Keratinocyte (primary cell): ENCODE results near the gene DDX41. TPM values are rescaled to one million over a fixed set of nuclear protein-coding genes. Genes with fewer than 3 reads are reported as not detected.

Source experiments
- DNase-seq: peaks from one replicate; pipeline ENCODE4 v3.0.0-alpha.2; 2011; ENCODE audit warnings: low read depth, missing footprints, low spot score
- FAIRE-seq: peaks from 2 replicates; lab custom pipeline; 2011; peaks lifted over from hg19 to GRCh38; lab: Jason Lieb, UNC
- H2AFZ ChIP-seq: 2 replicates; pipeline ENCODE4 v1.6.0; 2012; ENCODE audit warnings: low read length, control low read depth, inconsistent platforms; ENCODE audit not compliant: control insufficient read depth
- H3K27ac ChIP-seq: 2 replicates; pipeline ENCODE4 v1.5.1; 2011; ENCODE audit warnings: low read length; ENCODE audit not compliant: control insufficient read depth, insufficient read depth
- H3K27me3 ChIP-seq: 3 replicates; pipeline ENCODE4 v1.6.0; 2011; ENCODE audit warnings: low read length; ENCODE audit not compliant: control insufficient read depth, insufficient read depth; ENCODE audit errors: extremely low read depth
- H3K36me3 ChIP-seq, 2 experiments: 2 replicates in 1 of 2; 3 replicates in 1 of 2; pipeline ENCODE4 v1.5.1; 2011; ENCODE audit warnings: low read length in 2 of 2, mild to moderate bottlenecking in 1 of 2; ENCODE audit not compliant: control insufficient read depth in 2 of 2, insufficient read depth in 2 of 2; ENCODE audit errors: extremely low read depth in 1 of 2
- H3K4me1 ChIP-seq: 3 replicates; pipeline ENCODE4 v1.5.1; 2011; ENCODE audit warnings: low read length; ENCODE audit not compliant: control insufficient read depth, insufficient read depth; ENCODE audit errors: extremely low read depth
- H3K4me2 ChIP-seq: 3 replicates; pipeline ENCODE4 v1.6.0; 2011; ENCODE audit warnings: low read depth, low read length; ENCODE audit not compliant: control insufficient read depth, insufficient read depth; ENCODE audit errors: extremely low read depth
- H3K4me3 ChIP-seq, 3 experiments: fragments of 200-600 bp in 1 of 3; sonication (generic) in 1 of 3; 2 replicates in 2 of 3; 3 replicates in 1 of 3; pipeline ENCODE4 v1.5.1; 2011 to 2016; ENCODE audit warnings: low read length in 3 of 3, mild to moderate bottlenecking in 3 of 3, control low read depth in 2 of 3, inconsistent platforms in 1 of 3, low read depth in 1 of 3, mixed read lengths in 1 of 3, mixed run types in 1 of 3, moderate library complexity in 1 of 3; ENCODE audit not compliant: control insufficient read depth in 2 of 3, insufficient read depth in 2 of 3; ENCODE audit errors: extremely low read depth in 1 of 3
- H3K79me2 ChIP-seq: 2 replicates; pipeline ENCODE4 v1.6.0; 2012; ENCODE audit warnings: low read length; ENCODE audit not compliant: control insufficient read depth, insufficient read depth
- H3K9ac ChIP-seq: 3 replicates; pipeline ENCODE4 v1.6.0; 2011; ENCODE audit warnings: low read length; ENCODE audit not compliant: control insufficient read depth, insufficient read depth; ENCODE audit errors: extremely low read depth
- H3K9me1 ChIP-seq: 3 replicates; pipeline ENCODE4 v1.6.0; 2011; ENCODE audit warnings: low read length; ENCODE audit not compliant: control insufficient read depth, insufficient read depth; ENCODE audit errors: extremely low read depth
- H3K9me3 ChIP-seq: 2 replicates; pipeline ENCODE4 v1.5.1; 2012; ENCODE audit warnings: low read depth, low read length; ENCODE audit not compliant: control insufficient read depth
- H4K20me1 ChIP-seq: 3 replicates; pipeline ENCODE4 v1.6.0; 2011; ENCODE audit warnings: low read length; ENCODE audit not compliant: control insufficient read depth, insufficient read depth; ENCODE audit errors: extremely low read depth
- EZH2 ChIP-seq: IDR thresholded peaks from one replicate; pipeline ENCODE4 v1.6.1; 2012; ENCODE audit warnings: inconsistent platforms, mild to moderate bottlenecking, low read length, moderate library complexity
- dilution Hi-C: fragments of 300-500 bp; cut with MboI; formaldehyde crosslinking; loops from one replicate; pipeline ENCODE4 v1.7.0; 2020; ENCODE audit warnings: low sequenced_read_pairs; ENCODE audit not compliant: extremely low pct_ligation_motif_present
- polyA plus RNA-seq, 5 experiments: library from polyadenylated mRNA; depleted of rRNA in 3 of 5; stranded (reverse) in 3 of 5; stranded (forward) in 1 of 5; unstranded in 1 of 5; fragments of >200 nt; gene quantifications; 1 replicate in 1 of 5; 2 replicates in 3 of 5; 3 replicates in 1 of 5; pipeline versions ENCODE4 v1.2.1 to v1.2.3, GENCODE V29; 2011 to 2012; ENCODE audit warnings: missing spikeins in 2 of 5, low read depth in 1 of 5, low replicate concordance in 1 of 5
- TF ChIP-seq, protein P1 (sequence below), 3 experiments: IDR thresholded peaks in 1 of 3; conservative IDR thresholded peaks in 1 of 3; optimal IDR thresholded peaks in 1 of 3; 2 replicates in 2 of 3; 3 replicates in 1 of 3; pipeline versions ENCODE3 to v1.5.1; 2011; ENCODE audit warnings: low read length in 3 of 3, mild to moderate bottlenecking in 3 of 3, moderate library complexity in 2 of 3, control low read depth in 1 of 3, inconsistent platforms in 1 of 3; ENCODE audit not compliant: insufficient read depth in 2 of 3; ENCODE audit errors: extremely low read depth in 1 of 3

DDX41 gene
- polyA plus RNA-seq, 1 donor (not counting 4 experiments of a cell fraction or from before 2014, with no cell fraction given): 71.3 TPM

DNA sequence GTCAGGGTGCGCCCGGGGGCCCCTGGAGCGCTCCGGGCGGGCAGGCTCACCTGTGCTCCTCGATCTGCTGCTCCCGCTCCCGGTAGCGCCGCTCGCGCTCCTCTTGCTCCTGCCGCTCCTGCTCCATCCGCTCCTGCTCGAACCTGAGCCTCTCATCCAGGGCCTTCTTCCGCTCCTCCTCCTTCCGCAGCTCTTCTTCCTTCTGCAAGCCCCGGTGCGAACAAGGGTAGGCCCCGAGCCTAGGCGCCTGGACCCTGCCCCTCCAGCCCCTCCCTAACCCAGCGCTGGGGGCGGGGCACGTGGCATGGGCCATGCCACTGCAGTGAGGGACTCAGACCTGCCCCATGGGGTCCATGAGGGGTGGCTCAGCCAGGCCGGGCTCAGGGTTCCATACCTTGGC lies 49.9 kb downstream of the DDX41 start:
- DNase-seq (no peak), FAIRE-seq (no peak)
- Histone ChIP-seq H3K9me3 (no peaks in the 10 kb centered on the region), H3K36me3 (peaks cover 14 to 23% of the 10 kb centered on the region in 2 experiments), H3K27me3 (no peaks in the 10 kb centered on the region), H3K79me2 (peaks cover 19% of the 10 kb centered on the region), H3K4me3 (no peak overlapping the region), H4K20me1 (peaks cover 16% of the 10 kb centered on the region), H3K4me1 (peaks cover 31% of the 10 kb centered on the region), H3K27ac (no peak overlapping the region), H3K9ac (no peak overlapping the region), H3K4me2 (no peak overlapping the region), H2AFZ (no peak overlapping the region), H3K9me1 (peaks cover 10% of the 10 kb centered on the region)
- dilution Hi-C loops: no loop called here
- TF ChIP-seq, protein P1, sequence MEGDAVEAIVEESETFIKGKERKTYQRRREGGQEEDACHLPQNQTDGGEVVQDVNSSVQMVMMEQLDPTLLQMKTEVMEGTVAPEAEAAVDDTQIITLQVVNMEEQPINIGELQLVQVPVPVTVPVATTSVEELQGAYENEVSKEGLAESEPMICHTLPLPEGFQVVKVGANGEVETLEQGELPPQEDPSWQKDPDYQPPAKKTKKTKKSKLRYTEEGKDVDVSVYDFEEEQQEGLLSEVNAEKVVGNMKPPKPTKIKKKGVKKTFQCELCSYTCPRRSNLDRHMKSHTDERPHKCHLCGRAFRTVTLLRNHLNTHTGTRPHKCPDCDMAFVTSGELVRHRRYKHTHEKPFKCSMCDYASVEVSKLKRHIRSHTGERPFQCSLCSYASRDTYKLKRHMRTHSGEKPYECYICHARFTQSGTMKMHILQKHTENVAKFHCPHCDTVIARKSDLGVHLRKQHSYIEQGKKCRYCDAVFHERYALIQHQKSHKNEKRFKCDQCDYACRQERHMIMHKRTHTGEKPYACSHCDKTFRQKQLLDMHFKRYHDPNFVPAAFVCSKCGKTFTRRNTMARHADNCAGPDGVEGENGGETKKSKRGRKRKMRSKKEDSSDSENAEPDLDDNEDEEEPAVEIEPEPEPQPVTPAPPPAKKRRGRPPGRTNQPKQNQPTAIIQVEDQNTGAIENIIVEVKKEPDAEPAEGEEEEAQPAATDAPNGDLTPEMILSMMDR (optimal IDR thresholded peaks at IDR 0.05 in 1 of 3, IDR thresholded peaks at IDR 0.05 in 1 of 3, conservative IDR thresholded peaks at IDR 0.05 in 1 of 3; ENCODE audit: extremely low read depth in 1 of 3, insufficient read depth in 2 of 3, low read length in 3 of 3): no peak
- TF ChIP-seq EZH2: no peak

DNA sequence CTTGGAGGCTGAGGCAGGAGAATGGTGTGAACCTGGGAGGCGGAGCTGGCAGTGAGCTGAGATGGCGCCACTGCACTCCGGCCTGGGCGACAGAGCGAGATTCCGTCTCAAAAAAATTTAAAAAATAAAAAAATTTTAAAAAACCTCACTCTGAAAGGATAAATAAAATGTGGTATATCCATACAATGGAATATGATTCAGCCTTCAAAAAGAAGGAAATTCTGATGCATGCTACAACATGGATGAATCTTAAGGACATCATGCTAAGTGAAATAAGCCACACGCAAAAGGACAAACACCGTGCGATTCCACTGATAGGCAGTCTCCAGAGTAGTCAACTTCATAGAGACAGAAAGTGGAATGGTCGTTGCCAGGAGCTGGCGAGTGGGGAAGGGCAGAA lies 51.7 kb downstream of the DDX41 start:
- FAIRE-seq: no peak
- dilution Hi-C loops: no loop called here
- no peak for DNase-seq
- Histone ChIP-seq H3K4me1 (peaks cover 14% of the 10 kb centered on the region), H2AFZ (no peak overlapping the region), H3K36me3 (peaks cover 14 to 26% of the 10 kb centered on the region in 2 experiments), H3K9ac (no peak overlapping the region), H3K9me1 (peaks cover 7% of the 10 kb centered on the region), H3K9me3 (no peaks in the 10 kb centered on the region), H3K27me3 (no peaks in the 10 kb centered on the region), H3K4me2 (no peak overlapping the region), H3K27ac (no peak overlapping the region), H3K79me2 (peaks cover 6% of the 10 kb centered on the region), H4K20me1 (peaks cover 16% of the 10 kb centered on the region), H3K4me3 (no peak overlapping the region)
- TF ChIP-seq EZH2: no peak
- TF ChIP-seq, protein P1 (optimal IDR thresholded peaks at IDR 0.05 in 1 of 3, IDR thresholded peaks at IDR 0.05 in 1 of 3, conservative IDR thresholded peaks at IDR 0.05 in 1 of 3; ENCODE audit: extremely low read depth in 1 of 3, insufficient read depth in 2 of 3, low read length in 3 of 3): no peak
